ENCODE data around the gene SEC62.

SEC62 gene

DNA sequence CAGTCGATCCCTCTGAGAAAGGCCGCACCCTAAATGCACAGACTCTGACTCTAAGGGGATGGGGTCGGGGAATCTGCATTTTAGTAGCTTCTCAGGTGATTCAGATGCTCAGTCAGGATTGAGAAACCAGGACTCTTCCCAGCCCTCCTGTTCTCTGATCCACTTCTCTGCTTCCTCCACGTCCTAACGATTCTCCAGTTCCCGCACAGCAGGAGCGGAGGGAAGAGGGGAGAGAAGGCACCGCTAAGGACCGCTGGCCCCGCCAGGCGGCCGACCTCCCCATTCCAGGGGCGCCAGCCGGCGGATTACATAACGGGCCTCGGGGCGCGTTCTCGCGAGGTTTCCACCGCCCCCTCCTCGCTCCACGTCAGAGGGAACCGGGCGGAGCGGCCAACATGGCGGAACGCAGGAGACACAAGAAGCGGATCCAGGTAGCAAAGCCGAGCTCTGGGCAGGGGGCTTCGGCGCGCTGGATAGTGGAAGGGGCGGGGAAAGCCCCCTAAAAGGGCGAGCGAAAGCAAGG is at the start of gene SEC62:
Gene SEC62 (plus strand): TSS at position 380 of the 523 bp plus-strand sequence. CDS start 16 bp downstream, at position 396.
- DNase-seq (ENCODE audit: low read depth in 3 of 3): peak; percentile 92 to 95 (median 93)

GRCh38 chr3:169923189-169923588 is 43.4 kb upstream of the SEC62 start:
- no peak for DNase-seq (ENCODE audit: low read depth in 3 of 3)

DNA sequence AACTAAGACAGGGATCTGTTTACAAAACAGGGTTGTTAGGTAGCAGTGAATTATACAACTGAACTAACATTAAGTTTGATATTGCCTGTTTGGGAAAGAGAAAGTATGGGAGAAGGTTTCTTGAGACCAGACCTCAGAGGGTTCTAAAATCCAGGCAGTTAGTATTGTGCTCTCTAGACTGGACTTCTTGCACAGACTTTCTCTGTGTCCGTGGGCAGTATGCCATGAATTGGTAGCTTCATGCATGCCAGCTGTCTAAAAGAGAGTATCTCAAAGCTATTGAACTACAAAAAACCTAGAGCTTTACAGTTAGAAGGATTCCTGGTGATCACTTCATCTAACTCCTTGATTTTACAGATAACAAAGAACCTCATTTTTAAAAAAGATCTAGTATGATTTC is 42.8 kb upstream of the SEC62 start:
- no peak for DNase-seq (ENCODE audit: low read depth in 3 of 3)

DNA sequence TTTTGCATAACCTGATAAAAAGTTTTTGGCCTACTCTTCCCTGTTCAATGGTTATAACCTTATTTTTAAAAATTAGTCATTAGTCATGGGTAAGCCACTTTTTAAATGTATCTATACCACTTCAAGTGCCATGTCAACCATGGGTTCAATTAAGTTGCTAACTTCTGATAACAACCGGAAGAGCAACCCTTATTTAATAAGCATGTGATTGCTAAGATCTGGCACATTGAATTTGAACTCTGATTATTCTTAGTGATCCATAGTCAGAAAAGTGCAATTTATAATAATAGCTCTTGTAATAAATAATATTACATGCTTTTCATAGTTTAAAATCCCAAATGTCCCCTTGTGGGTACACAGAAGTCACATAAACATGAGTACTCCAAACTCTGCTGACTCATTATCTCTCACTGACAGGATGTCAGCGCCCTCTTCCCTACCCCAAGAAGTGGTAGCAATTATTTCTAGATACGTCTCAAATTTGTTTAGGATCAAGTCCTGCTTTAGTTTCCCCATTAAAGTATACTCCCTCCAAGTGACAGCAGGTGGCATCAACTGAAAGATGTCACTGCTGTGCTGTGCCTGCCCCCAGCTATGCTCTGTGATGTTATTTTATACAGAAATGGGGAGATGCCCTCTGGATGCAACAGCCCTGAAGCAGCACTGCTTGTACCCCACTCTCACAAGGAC is 36.6 kb upstream of the SEC62 start:
- no peak for DNase-seq (ENCODE audit: low read depth in 3 of 3)

GRCh38 chr3:169930843-169931242 is 35.8 kb upstream of the SEC62 start:
- DNase-seq (ENCODE audit: low read depth in 3 of 3): no peak

DNA sequence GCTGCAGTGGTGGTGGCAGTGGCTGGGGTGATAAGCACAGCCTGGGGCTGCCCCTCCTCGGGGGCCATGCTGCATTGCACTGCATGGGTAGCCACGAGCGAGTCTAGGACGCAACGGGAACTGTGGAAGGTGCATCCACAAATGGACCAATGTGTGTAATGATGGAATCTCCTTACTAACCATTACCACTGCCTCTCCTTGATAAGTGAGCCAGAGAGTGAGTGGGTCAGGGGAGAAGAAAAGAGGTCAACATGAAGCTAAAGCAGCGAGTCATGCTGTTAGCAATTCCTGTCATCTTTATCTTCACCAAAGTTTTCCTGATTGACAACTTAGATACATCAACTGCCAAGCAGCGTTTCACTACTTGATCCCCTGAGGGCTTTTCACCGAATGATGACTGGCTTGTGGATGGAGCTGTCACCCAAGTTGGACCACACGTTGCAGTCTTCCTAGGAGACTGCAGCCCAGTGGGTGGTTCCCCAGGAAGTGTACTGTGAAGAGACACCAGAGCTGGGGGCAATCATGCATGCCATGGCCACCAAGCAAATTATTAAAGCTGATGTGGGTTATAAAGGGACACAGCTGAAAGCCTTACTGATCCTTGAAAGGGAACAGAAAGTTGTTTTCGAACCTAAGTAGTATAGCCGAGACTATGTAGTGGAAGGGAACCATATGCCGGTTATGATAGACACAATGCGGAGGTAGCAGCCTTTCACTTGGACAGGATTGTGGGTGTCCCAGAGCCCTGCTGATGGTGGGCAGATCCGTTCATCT is 34.7 kb upstream of the SEC62 start:
- DNase-seq (ENCODE audit: low read depth in 3 of 3): no peak

DNA sequence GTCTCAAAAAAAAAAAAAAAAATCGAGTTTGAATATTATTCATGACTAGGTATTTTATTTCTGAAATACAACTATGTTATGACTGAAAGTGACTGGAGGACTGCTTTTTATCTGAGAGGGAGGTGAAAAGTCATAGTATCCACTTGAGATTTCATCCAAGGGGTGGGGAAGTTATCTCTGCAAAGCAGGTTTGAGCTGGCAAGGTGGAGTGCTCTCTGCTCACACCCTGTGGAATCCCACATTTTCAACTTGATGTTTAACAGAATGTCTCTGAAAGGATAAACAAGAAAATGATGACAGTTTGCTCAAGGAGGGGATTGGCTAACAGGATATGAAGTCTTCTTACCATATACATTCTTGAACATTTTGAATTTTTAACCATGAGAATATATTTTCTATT is 27.3 kb upstream of the SEC62 start:
- DNase-seq (ENCODE audit: low read depth in 3 of 3): no peak

GRCh38 chr3:169939751-169940150 is 26.9 kb upstream of the SEC62 start:
- DNase-seq (ENCODE audit: low read depth in 3 of 3): no peak

- DNase-seq (ENCODE audit: low read depth in 3 of 3): no peak
Measured at GRCh38 chr3:169940470-169941181, 26.0 kb upstream of the SEC62 start.

DNA sequence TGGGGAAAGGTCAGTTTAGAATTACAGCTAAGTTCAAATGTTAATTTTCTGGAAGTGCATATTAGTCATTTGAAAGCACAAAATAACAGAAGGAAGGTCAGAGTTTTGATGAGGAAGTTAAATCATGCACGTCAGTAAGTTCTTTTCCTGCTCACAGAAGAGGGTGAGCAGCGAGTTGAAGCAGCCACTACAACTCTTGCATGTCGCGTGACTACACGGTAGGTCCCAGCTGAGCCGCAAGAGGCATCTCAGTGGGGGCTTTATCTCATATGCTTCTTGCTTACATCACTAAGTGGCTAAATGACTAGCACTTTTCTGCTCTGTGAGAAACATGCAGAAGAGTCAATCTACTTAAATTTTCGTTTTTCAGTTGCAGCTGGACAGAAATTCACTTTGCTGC is 21.3 kb upstream of the SEC62 start:
- peak in 1 of 3 experiments; percentile 41 for DNase-seq (ENCODE audit: low read depth in 3 of 3)

GRCh38 chr3:169946336-169946735 is 20.3 kb upstream of the SEC62 start:
- no peak for DNase-seq (ENCODE audit: low read depth in 3 of 3)

DNA sequence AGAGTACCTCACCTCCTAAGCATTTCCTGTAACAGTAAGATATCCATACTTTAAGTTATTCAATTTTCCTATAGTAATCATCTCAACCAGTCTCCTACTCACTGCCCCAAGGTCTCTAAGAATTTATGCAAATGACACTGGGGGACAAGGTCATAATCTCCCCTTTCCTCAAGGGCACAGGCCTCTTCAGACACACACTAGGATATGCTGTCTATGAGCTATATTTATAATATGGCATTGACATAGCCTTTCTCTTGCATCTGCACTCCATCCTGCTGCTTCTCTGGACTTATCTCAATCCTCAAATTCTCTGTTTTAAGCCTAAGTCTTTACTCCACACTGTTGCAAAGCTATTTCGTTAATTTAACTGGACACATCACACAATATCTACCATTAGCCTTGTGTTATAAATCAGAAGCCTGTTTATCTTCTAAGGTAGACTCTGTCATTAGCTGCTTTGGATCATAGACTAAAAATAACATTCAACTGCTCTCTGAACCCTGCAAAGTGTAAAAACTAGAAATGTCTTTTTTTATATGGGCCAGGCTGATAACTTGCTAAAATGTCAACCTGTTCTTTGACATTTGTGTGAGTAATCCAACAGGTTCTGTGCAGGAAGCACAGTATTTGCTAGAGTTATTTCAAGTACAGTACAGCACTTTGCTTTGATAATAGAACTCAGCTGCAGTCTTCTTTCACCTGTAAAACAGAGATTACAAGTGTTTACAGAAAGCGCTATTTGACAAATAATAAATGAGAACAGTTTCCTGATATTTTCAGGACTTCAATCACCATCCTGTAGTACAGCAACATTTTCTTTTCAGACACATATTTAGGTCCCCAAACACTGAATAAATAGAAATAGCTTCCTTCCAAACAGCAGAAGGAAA is 17.8 kb upstream of the SEC62 start:
- DNase-seq (ENCODE audit: low read depth in 3 of 3): no peak

- DNase-seq (ENCODE audit: low read depth in 3 of 3): no peak
Measured at GRCh38 chr3:169952045-169952444, 14.6 kb upstream of the SEC62 start.

DNA sequence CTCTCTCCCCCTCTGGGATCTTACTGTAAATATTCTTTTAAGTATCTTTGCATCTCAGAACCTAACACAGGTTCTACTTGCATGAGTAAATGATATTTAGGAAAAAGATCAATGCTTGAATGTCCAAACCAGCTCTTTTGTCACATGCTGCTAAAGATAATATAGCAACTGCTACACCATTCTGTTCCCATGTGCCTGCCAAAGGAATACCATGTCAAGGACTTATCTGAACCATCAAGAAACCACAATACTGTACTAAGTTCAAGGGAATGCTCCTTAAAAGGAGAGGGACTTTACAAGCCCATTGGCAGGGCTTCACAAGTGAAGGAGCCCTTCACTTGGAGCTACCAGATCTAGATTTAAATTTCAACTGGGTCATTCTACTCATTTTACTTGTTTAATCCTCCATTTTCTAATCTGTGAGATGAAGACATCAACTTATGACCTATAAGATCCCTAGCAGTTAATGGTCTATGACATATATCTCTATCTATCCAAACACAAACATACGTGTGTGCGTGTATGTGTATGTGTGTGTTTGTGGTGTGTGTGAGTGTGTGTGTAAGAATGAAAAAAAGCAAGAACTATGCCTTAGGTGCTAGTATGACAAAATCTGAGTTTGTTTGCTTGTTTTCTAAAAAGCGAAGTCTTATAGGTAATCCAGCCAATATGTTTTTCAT is 13.0 kb upstream of the SEC62 start:
- no peak for DNase-seq (ENCODE audit: low read depth in 3 of 3)

- DNase-seq (ENCODE audit: low read depth in 3 of 3): no peak
Measured at GRCh38 chr3:169954142-169954756, 12.4 kb upstream of the SEC62 start.

GRCh38 chr3:169955406-169955805 is 11.2 kb upstream of the SEC62 start:
- DNase-seq (ENCODE audit: low read depth in 3 of 3): no peak

DNA sequence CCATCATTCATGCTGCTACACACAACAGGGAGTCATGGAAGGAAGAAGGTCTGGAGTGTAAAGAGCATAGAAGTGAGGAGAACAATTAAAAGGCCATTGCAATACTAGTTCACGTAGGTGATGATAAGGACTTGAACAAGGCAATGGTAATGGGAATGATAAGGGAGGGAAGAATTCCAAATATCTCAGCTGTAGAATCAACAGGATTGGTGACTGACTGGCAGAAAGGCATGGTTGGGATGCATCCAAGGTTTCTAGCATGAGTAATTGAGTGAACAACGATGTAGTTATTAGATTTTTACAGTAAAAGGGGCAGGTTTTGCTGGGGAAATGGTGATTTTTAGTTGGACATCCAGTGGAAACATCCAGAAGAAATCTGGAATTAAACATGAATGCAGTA is 2.4 kb upstream of the SEC62 start:
- DNase-seq (ENCODE audit: low read depth in 3 of 3): no peak

GRCh38 chr3:169965562-169966427 is 812 bp upstream of the SEC62 start:
- DNase-seq (ENCODE audit: low read depth in 3 of 3): no peak
